Mammary epithelial cell (primary cell): Measurements from ENCODE around the gene CMTM5.

Experiments used
- EZH2 ChIP-seq: IDR thresholded peaks from 2 replicates; pipeline ENCODE4 v1.6.1; 2012; ENCODE audit warnings: low read length, inconsistent platforms, borderline replicate concordance
- TF ChIP-seq, protein P1 (sequence below), 2 donors: IDR thresholded peaks in 1 of 2; conservative IDR thresholded peaks in 1 of 2; 2 replicates each; pipeline ENCODE4 v1.5.1; 2011 to 2012; ENCODE audit warnings: inconsistent platforms in 2 of 2, low read length in 2 of 2, mild to moderate bottlenecking in 2 of 2, control low read depth in 1 of 2, low read depth in 1 of 2; ENCODE audit not compliant: insufficient read depth in 1 of 2; ENCODE audit errors: extremely low read depth in 1 of 2

DNA sequence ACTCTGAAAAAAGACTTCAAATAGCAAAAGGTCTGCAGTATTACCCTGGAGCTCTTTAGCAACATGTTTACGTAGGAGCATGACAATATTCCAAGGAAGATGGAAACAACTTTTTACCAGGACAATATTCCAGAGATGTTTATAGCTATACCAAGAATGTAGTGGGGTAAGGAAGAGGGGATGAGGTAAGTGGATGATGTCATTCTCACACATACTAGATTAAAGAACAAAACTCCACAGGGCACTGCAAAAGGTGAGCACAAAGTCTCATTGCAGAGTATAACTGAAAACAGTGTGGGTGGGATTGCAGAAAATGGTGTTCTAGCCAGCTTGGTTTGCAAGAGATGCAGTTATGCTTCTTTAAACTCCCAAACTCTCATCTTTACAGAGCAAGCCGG, 8.4 kb downstream of the CMTM5 start:
- TF ChIP-seq, protein P1, sequence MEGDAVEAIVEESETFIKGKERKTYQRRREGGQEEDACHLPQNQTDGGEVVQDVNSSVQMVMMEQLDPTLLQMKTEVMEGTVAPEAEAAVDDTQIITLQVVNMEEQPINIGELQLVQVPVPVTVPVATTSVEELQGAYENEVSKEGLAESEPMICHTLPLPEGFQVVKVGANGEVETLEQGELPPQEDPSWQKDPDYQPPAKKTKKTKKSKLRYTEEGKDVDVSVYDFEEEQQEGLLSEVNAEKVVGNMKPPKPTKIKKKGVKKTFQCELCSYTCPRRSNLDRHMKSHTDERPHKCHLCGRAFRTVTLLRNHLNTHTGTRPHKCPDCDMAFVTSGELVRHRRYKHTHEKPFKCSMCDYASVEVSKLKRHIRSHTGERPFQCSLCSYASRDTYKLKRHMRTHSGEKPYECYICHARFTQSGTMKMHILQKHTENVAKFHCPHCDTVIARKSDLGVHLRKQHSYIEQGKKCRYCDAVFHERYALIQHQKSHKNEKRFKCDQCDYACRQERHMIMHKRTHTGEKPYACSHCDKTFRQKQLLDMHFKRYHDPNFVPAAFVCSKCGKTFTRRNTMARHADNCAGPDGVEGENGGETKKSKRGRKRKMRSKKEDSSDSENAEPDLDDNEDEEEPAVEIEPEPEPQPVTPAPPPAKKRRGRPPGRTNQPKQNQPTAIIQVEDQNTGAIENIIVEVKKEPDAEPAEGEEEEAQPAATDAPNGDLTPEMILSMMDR (conservative IDR thresholded peaks at IDR 0.05 in 1 of 2, IDR thresholded peaks at IDR 0.05 in 1 of 2; ENCODE audit: extremely low read depth in 1 of 2, insufficient read depth in 1 of 2, low read depth in 1 of 2, low read length in 2 of 2) = no peak
- no peak for TF ChIP-seq EZH2
